NK-92 treated with Interleukin-12 subunit alpha and Interleukin-12 subunit beta, amount 100 ng/mL, for 24 hours (cell line): ENCODE measurements around the gene AKR1C2.
"Not testable (repeated sequence)": the region's sequence is repeated elsewhere in the genome, so short reads cannot be mapped to it uniquely, and the experiment has no call there.

Source experiments
- DNase-seq: peaks from one replicate; lab custom pipeline; 2025; lab: John Stamatoyannopoulos, UW

Gene AKR1C2

DNA sequence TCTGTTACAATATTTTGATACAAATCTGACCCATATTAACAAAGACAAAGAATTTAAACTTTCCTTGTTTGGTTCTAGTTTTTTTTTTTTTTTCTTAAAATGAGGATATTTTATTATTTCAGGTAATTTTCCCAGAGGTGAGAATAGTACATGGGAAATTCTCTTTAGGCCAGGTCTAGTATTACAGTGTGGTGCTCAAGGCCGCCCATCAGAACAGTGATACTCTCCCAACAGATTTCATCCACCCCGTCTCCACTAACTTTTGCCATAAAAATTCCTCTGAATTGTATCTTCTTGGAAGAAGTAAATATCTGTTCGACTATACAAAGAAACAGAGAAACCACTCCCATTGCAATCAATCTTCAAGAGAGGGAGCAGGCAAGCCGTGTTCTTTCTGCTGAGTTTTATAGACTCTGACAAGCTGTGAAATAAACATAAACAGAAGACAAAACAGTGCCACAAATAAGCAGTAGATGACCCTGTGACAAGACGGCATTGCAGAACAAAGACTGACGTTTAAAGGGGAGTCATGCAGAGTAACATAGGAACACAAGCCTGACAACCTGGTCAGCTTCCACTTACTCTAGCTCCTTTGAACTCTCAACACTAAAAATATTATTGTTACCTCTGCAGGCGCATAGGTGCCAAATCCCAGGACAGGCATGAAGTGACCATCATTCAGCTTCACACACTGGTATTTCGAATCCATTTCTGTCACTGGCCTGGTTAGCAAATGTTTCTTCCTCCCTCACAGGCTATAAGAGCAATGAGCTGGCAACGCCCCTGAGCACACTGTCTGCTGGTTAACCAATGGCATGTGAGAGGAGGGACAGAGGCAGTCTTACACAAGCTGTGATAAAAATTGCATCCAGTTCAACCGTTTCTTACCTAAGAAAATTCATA is at the start of gene AKR1C2:
AKR1C2 (minus strand) TSS at position 731 of the 903 bp plus-strand sequence; CDS start at position 709, 22 bp downstream.
- DNase-seq = not testable (repeated sequence)

DNA sequence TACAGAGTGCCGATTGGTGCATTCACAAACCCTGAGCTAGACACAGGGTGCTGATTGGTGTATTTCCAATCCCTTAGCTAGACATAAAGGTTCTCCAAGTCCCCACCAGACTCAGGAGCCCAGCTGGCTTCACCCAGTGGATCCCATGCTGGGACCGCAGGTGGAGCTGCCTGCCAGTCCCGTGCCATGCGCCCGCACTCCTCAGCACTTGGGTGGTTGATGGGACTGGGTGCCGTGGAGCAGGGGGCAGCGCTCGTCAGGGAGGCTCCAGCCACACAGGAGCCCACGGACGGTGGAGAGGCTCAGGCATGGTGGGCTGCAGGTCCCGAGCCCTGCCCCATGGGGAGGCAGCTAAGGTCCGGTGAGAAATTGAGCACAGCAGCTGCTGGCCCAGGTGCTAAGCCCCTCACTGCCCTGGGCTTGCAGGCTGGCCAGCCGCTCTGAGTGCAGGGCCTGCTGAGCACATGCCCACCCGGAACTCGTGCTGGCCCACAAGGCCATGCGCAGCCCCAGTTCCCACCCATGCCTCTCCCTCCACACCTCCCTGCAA is 49.4 kb upstream of the AKR1C2 start:
- DNase-seq = not testable (repeated sequence)

DNA sequence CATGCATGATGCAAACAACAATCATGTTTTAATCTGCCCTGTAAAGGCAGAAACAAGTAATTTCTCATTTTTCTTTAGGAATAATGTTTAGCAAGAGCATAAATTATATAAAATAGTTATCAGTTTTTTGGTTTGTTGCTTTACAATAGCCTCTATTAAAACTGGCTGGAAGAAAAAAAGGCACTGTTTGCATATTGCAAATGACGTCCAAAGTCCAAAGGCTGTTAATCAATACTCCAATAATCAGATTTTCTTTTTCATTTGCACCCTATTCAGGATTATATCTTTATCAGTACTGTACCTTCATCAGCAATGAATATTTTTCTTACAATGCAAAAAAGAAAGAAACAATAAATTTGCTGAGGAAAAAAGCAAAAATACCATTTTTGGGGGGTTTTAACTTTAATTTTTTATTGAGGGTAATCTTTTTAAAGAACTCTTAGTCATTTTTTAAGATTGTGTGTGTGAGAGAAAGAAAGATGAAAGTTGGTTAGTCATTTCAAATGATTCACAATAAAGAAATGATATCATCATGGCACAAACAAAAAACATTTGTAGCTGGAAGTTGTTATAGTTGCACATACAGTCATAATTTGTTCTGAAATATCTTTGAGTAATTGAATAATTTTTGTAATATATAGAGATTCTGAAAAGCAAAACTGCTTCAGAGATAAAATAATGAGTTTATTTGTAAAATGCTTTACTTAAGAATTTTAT is 44.4 kb upstream of the AKR1C2 start:
- DNase-seq = no peak

DNA sequence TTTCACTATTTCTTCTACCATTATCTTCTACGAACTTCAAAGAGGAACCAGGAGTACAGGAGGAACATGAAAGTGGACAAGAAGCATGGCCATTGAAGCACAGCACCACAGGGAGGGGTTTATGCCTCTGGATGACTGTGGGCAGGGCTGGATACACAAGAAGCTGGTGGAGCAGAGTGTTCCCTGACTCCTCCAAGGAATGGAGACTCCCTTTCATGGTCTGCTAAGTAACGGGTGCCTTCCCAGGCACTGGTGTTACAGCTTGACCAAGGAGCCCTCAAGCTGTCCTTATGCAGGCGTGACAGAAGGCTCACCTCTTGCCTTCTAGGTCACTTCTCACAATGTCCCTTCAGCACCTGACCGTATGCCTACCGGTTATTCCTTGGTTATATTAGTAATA is 43.4 kb upstream of the AKR1C2 start:
- not testable (repeated sequence) for DNase-seq

DNA sequence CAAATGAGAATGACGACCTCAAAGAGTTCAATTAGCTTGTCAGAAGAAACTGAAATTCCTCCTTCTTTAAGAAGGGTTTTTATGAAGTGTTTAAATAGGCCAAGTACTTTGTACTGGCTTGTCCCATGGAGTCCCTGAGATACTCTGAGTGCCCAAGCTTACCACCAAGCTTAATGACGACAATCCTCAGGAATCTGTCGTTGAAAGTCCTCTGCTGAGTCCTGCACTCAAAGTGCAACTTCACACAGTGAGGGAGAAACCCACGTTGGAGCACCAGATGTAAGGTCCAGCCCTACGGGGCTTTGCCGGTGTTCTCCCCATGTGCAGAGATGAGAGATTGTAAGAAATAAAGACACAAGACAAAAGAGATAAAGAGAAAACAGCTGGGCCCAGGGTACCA is 42.8 kb upstream of the AKR1C2 start:
- no peak for DNase-seq

DNA sequence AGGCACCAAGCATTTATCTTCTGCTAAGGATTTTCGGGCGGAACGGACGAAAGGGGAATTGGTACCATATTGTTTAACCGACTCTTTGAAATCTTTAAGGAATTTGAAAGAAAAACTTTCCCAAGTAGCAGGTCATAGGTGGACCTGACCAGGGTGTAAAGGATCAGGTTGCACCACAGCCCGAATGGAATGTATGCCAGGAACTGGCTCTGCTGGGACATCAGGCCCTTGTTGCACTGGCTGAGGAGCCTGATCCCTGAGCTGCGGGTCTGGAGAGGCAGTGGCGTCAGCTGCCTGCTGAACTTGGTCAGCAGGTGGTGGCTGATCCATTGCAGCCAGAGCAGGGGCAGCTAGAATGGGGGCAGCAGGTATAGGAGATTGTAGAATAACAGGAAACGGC is 41.4 kb upstream of the AKR1C2 start:
- no peak for DNase-seq

DNA sequence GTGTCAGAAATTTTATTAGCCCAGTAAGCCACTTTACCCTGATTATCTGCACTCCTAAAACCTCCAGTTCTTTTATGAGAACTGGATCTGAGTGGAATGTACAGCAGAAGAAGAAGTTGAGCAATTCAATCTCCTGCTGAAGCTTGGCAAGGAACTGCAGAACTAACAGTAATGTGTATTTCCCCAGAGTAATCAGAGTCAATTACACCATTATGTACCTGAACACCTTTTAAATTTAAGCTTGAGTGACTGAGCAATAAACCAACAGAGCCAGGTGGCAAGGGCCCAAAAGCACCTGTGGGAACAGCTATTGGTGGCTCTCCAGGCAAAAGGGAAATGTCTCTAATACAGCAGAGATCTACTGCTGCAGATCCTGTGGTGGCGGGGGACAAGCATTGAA is 40.1 kb upstream of the AKR1C2 start:
- no peak for DNase-seq

DNA sequence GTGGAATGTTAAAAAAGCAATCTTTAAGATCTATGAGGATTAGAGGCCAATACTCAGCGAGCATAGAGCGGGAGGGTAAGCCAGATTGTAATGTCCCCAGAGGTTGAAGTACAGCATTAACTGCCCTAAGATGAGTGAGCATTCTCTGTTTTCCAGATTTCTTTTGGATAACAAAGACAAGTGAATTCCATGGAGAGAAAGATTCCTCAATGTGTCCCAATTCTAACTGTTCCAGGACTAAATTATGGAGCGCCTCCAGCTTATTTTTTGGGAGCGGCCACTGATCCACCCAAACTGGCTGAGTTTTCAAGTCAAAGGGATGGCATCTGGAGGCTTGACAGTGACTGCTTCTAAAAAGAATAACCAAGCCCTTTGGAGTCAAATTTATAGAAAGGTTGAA is 39.3 kb upstream of the AKR1C2 start:
- no peak for DNase-seq

DNA sequence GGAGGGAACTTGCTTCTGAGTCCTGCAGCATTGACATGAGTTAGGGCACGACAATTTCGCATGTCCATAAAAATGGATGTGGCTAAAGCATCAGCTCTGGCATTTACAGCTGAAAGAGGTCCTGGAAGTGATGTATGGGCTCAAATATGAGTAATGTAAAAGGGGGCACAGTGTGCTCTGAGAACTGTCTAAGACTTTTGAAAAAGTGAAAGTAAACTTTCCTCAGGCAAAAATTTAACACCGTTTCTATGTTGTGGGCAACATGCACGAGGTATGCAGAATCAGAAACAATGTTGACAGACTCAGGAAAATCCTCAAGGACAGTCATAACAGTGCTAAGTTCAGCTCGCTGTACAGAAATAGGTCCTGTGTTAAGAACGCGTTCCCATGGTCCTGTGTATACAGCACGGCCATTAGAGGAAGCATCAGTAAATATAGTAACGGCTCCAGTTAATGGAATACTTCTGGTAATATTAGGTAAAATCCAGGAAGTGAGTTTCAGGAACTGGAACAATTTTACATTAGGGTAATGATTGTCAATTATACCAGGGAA is 37.9 kb upstream of the AKR1C2 start:
- no peak for DNase-seq

DNA sequence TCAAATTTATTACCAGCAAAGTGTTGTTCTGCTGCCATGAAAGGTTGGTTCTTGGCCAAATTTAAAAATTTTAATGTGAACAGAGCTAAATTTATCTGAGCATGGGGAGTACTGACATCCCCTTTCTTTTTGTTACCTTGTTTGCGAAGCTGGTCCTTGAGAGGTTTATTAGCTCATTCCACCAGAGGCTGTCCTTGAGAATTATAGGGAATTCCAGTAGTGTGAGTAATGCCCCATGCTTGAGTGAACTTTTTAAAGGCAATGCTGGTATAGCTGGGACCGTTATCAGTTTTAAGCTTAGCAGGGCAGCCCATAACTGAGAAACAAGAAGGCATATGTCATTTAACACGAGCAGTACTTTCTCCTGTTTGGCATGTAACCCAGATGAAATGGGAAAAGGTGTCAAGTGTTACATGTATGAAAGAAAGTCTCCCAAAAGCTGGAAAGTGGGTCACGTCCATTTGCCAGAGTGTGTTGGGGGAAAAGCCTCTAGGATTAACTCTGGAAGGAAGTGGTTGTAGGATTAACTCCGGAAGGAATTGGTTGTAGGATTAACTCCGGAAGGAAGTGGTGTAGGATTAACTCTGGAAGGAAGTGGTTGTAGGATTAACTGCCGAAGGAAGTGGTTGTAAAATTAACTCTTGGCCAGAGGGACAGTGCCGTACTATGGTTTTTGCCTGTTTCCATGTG is 37.3 kb upstream of the AKR1C2 start:
- no peak for DNase-seq

DNA sequence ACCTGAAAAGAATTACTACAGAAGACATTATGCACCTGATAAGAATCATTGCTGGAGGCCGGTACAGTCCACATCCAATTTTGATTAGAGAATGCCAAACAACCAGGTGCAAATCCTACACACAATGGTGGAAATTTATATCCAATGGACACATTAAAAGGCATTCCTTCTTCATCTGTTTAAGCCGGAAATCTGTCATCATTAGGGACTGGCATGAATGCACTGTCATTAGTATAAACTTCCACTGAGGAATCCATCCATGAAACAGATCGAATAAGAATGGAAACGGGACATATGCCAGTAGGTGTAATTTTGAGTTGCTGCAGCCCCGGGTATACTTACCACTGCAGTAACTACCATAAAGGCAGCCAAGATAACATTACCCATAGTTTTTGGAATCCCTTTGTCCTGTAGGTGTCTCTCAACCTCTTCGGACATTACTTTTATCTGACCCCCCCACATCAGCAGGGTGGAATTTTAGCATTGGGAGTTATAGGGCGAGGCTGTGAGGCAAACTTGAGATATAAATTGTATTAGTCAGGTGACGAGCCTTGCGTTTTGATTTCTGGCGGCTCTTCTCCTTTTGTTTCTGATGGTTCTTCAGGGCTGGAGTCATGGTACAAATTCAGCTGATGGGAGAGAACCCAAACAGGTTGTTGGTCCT is 36.5 kb upstream of the AKR1C2 start:
- DNase-seq = no peak

DNA sequence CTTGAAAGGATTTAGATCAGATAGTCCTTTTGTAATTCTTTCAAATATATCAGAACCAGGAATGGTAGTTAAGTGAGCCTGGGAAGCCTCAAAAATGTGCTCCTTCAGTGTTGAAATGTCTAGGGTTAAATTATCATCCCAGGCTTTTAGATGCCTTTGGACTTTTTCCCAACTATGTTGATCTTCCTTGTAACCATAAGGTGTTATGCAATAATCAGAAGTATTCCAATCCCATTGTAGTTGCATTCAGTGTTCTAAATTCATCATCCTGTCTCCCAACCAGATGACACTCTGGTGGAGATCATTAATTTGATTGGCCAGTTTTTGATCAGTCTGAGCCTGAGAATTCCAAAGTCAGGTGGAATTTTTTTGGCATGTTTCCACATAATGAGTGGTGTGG is 35.1 kb upstream of the AKR1C2 start:
- DNase-seq = no peak

DNA sequence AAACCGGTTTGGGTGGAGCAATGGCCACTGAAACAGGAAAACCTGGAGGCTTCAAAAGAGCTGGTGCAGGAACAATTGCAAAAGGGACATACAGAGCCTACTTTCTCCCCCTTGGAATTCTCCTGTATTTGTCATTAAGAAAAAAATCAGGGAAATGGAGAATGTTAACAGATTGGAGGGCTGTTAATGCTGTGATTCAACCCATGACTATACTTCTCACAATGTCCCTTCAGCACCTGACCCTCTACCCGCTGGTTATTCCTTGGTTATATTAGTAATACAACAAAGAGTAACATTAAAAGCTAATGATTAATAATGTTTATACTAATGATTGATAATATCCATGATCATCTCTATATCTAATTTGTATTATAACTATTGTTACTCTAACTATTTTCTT is 34.4 kb upstream of the AKR1C2 start:
- DNase-seq = no peak

DNA sequence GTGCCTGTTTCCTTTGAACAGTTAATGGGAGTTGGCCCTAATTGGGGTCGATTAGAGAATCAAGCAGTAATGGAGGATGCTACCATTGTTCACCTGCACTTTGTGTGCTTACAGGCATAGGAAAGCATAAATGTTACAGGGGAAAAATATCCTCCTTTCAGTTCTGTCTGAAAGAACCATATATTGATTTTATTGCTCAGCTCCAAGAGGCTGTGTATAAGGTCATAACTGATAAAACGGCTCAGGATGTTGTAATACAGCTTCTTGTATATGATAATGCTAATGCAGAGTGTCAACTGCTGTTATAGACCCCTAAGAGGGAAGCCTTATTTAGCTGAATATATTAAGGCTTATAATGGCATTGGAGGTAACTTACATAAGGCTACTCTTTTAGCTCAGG is 32.9 kb upstream of the AKR1C2 start:
- DNase-seq = no peak

DNA sequence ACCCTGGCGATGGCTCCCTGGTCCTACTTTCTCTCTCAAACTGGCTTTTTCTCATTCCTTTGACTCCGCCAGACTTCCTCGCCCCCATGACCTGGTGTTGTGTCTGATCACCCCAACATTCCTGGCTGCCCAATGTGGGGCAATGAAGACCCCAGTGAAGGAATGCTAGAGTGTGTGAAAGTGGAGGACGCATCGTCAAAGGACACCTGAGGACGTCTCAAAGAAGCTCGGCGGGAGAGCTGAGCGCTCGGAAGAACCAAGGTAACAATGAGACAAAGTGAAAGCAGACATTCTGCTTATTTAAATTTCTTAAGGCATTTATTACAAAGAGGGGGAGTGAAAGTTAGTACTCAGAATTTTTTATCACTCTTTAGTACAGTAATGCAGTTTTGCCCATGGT is 31.7 kb upstream of the AKR1C2 start:
- DNase-seq = no peak

DNA sequence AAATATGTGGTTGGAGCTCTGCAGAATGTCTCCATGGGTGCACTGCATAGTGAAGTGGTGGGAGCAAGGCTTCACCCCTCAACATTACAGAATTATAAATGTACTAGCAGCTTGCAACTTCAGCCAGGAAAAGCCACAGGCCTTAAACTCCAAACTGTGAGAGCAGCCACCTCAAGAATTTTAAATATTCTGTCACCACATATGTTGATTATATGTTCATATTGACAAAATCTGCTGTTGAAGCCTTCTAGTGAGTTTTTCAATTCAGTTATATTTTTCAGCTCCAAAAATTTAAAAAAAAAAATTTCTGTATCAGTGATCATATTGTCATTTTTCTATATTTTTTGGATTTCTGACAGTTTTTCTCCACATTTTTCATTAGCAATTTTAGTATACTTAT is 30.9 kb upstream of the AKR1C2 start:
- no peak for DNase-seq

DNA sequence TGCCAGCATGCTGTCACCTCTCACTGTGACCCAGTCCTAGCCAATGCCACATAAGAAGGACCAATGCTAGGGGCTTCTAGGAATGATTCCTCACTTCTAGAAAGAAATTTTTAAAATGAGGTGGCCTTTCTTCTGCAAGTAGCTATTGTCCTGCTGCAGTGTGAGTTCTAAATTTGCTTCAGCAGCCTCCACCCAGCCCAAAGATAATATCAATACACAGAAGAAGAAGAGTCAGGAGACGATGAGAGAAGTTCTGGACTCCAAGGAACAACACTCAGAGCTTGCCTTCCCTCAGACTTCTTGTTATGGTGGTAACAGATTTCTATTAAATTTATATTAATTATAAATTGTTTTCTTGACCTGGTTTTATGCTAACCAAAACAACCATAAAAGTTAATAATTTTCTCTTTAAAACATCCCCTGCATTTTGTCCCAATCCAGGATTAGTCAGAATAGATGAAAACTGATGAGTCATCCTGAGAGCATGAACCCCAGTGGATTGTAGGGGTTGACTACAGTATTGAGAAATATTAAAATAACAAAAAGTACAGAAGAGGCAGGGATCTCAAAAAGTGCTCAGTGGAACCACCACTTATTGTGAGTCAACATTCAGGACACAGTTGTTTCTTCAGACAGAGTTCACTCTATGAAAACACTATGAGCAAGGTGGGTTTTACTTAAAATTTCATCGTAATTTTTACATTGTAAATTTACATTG is 29.6 kb upstream of the AKR1C2 start:
- DNase-seq = no peak

DNA sequence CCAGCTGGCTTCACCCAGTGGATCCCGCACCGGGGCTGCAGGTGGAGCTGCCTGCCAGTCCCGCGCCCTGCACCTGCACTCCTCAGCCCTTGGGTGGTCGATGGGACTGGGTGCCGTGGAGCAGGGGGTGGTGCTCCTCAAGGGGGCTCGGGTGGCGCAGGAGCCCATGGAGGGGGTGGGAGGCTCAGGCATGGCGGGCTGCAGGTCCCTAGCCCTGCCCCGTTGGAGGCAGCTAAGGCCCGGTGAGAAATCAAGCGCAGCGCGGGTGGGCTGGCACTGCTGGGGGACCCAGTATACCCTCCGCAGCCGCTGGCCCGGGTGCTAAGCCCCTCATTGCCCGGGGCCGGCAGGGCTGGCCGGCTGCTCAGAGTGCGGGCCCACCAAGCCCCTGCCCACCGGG is 28.8 kb upstream of the AKR1C2 start:
- not testable (repeated sequence) for DNase-seq

DNA sequence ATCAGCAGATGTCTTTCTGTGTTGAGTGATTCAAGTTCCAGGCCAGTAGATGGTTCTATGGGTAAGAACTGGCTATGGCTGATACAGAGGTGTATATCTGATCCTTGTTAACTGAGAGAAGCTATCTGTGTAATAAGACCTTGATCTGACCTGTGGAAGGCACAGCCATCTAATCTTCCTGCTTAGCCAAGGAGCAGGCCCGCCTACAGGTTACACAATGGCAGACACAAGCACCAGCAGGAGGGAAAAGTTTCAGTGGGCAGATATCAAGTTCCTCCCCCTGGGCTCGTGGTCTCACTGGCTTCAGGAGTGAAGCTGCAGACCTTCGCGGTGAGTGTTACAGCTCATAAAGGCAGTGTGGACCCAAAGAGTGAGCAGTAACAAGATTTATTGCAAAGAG is 27.9 kb upstream of the AKR1C2 start:
- not testable (repeated sequence) for DNase-seq

DNA sequence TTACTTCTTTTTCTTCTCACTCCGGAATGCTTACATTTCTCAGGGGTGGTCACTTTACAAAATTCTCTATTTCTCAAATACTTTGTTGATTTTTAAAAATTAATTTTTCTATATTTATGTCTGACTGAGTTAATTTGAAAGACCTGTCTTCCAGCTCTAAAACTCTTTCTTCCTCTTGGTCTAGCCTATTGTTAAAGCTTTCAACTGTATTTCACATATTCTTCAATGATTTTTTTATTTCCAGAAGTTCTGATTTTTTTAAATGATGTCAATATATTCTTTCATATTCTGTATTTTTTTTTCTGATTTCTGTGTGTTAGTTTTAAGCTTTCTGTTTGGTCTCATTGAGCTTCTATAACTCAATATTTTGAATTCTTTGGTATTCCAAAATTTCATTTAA is 27.3 kb upstream of the AKR1C2 start:
- no peak for DNase-seq

DNA sequence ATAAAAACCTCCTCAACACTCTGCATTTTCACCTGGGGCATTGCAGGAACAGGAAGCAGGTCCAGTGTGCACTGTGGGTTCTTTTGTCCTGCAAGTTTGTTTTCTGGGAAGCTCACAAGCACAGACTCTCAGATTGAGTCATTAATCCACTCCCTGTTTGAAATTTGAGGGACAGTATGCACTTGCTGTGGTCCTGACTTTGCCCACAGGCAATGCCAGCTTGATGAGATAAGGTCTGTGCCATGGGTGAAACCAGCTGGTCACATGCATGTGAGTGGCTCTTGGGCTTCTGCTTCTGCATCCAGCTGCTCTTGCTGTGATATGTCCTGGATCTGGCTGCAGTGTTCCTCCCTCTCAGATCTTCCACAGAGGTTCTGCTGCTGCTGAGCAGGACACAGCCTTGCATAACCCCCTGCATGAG is 21.8 kb upstream of the AKR1C2 start:
- DNase-seq = not testable (repeated sequence)
